SK-N-SH (cell line): ENCODE data around the gene JMJD8. TPM values are rescaled to one million over a fixed set of nuclear protein-coding genes. Genes with fewer than 3 reads are reported as not detected.

Experiments
- CTCF ChIA-PET: fragments of 300-600, 350-600 bp; formaldehyde crosslinking; extraction: SDS; loops from one replicate; lab custom pipeline; 2021; lab: Yijun Ruan, JAX
- POLR2A ChIA-PET: fragments of 350-600 bp; sonication (Branson Sonifier 250); formaldehyde crosslinking; extraction: SDS; loops from one replicate; lab custom pipeline; 2020; ENCODE audit warnings: antibody characterized with exemption, inconsistent platforms; lab: Yijun Ruan, JAX
- DNase-seq: peaks from one replicate; pipeline ENCODE4 v3.0.0; 2012
- H2AFZ ChIP-seq: fragments of 200-600 bp; sonication (generic); 2 replicates; pipeline ENCODE4 v1.8.1; 2016; ENCODE audit warnings: antibody characterized with exemption, mild to moderate bottlenecking, low read depth
- H3F3A ChIP-seq: fragments of 200-600 bp; sonication (generic); replicated peaks from 2 replicates; pipeline ENCODE3; 2016; ENCODE audit warnings: antibody characterized with exemption, mild to moderate bottlenecking; ENCODE audit not compliant: insufficient read depth
- H3K27ac ChIP-seq, 2 experiments: fragments of 200-500 bp in 1 of 2; fragments of 200-600 bp in 1 of 2; sonication (Bioruptor generic) in 1 of 2; sonication (generic), shearing (Covaris generic) in 1 of 2; 2 replicates each; pipeline versions ENCODE4 v1.5.1 to v1.6.1; 2014 to 2016; ENCODE audit warnings: low read depth in 2 of 2, inconsistent platforms in 1 of 2, low read length in 1 of 2, mild to moderate bottlenecking in 1 of 2, mixed read lengths in 1 of 2
- H3K27me3 ChIP-seq: fragments of 200-600 bp; sonication (generic), shearing (Covaris generic); 2 replicates; pipeline ENCODE4 v1.6.1; 2016; ENCODE audit warnings: mixed run types; ENCODE audit not compliant: insufficient read depth
- H3K36me3 ChIP-seq, 2 experiments: fragments of 200-500 bp in 1 of 2; fragments of 200-600 bp in 1 of 2; sonication (Bioruptor generic) in 1 of 2; sonication (generic) in 1 of 2; replicated peaks in 1 of 2; 2 replicates each; pipeline versions ENCODE3 to v1.5.1; 2014 to 2016; ENCODE audit warnings: low read length in 1 of 2, mild to moderate bottlenecking in 1 of 2; ENCODE audit not compliant: insufficient read depth in 2 of 2, control insufficient read depth in 1 of 2
- H3K4me1 ChIP-seq, 2 experiments: fragments of 200-500 bp in 1 of 2; fragments of 200-600 bp in 1 of 2; sonication (Bioruptor generic) in 1 of 2; sonication (generic), shearing (Covaris generic) in 1 of 2; 2 replicates each; pipeline versions ENCODE4 v1.5.1 to v1.6.1; 2014 to 2016; ENCODE audit warnings: low read depth in 1 of 2, low read length in 1 of 2, mixed run types in 1 of 2; ENCODE audit not compliant: insufficient read depth in 2 of 2, control insufficient read depth in 1 of 2
- H3K4me2 ChIP-seq: fragments of 200-600 bp; sonication (generic), shearing (Covaris generic); 2 replicates; pipeline ENCODE4 v1.6.1; 2017; ENCODE audit warnings: mixed run types
- H3K4me3 ChIP-seq, 2 experiments: fragments of 200-500 bp in 1 of 2; fragments of 200-600 bp in 1 of 2; sonication (Bioruptor generic) in 1 of 2; sonication (generic), shearing (Covaris generic) in 1 of 2; 2 replicates each; pipeline versions ENCODE4 v1.5.1 to v1.8.1; 2014 to 2016; ENCODE audit warnings: low read depth in 2 of 2, inconsistent platforms in 1 of 2, low read length in 1 of 2, mild to moderate bottlenecking in 1 of 2, mixed read lengths in 1 of 2, moderate library complexity in 1 of 2
- H3K79me2 ChIP-seq: fragments of 200-600 bp; sonication (generic); 2 replicates; pipeline ENCODE4 v1.8.1; 2017; ENCODE audit warnings: mild to moderate bottlenecking; ENCODE audit not compliant: insufficient read depth
- H3K9ac ChIP-seq: fragments of 200-600 bp; sonication (generic); 2 replicates; pipeline ENCODE4 v1.6.1; 2017; ENCODE audit warnings: mixed run types
- H3K9me2 ChIP-seq: fragments of 200-600 bp; sonication (generic); 2 replicates; pipeline ENCODE4 v1.6.1; 2017; ENCODE audit warnings: mixed run types
- H3K9me3 ChIP-seq: fragments of 200-600 bp; sonication (generic); 2 replicates; pipeline ENCODE4 v1.6.1; 2017; ENCODE audit warnings: mixed run types, mild to moderate bottlenecking, moderate library complexity
- H4K20me1 ChIP-seq: fragments of 200-600 bp; sonication (generic); 2 replicates; pipeline ENCODE4 v1.6.1; 2017; ENCODE audit warnings: mild to moderate bottlenecking, mixed run types; ENCODE audit not compliant: insufficient read depth
- EZH2phosphoT487 ChIP-seq: fragments of 200-600 bp; sonication (generic); IDR thresholded peaks from 2 replicates; pipeline ENCODE4 v1.6.1; 2017; ENCODE audit warnings: low read depth, mixed run types, mild to moderate bottlenecking, antibody characterized with exemption, moderate library complexity, borderline replicate concordance
- FOSL2 ChIP-seq: IDR thresholded peaks from 2 replicates; pipeline ENCODE4 v1.4.0; 2012; ENCODE audit warnings: low read depth, mild to moderate bottlenecking, moderate library complexity, borderline replicate concordance
- MXI1 ChIP-seq: IDR thresholded peaks from 2 replicates; pipeline ENCODE4 v1.6.1; 2012; ENCODE audit warnings: mild to moderate bottlenecking, low read depth, low read length, improper control_type of control experiment
- RAD21 ChIP-seq: IDR thresholded peaks from 2 replicates; pipeline ENCODE4 v1.6.1; 2012; ENCODE audit warnings: mild to moderate bottlenecking, low read length
- SMC3 ChIP-seq: IDR thresholded peaks from 2 replicates; pipeline ENCODE4 v1.6.1; 2012; ENCODE audit warnings: low read depth, low read length, improper control_type of control experiment
- TCF12 ChIP-seq: IDR thresholded peaks from 2 replicates; pipeline ENCODE4 v1.4.0; 2012
- TEAD4 ChIP-seq: IDR thresholded peaks from 2 replicates; pipeline ENCODE4 v1.4.0; 2012; ENCODE audit warnings: mild to moderate bottlenecking, borderline replicate concordance; ENCODE audit not compliant: insufficient read depth
- WGBS: methylation state at CpG from one replicate; pipeline ENCODE4 v1.1.6; 2017; ENCODE audit warnings: low lambda C conversion rate; 5-methylcytosine and 5-hydroxymethylcytosine counted together
- polyA plus RNA-seq, 3 experiments: library from polyadenylated mRNA; depleted of rRNA; stranded (reverse); fragments of >200 nt; gene quantifications; 2 replicates each; pipeline ENCODE4 v1.2.3, GENCODE V29; 2012
- TF ChIP-seq, protein P1 (sequence below): IDR thresholded peaks from 2 replicates; pipeline ENCODE4 v1.6.1; 2012; ENCODE audit warnings: mild to moderate bottlenecking, low read depth, low read length, moderate library complexity

JMJD8 gene
- polyA plus RNA-seq, 1 of the 3 experiments (the other 2 are of a cell fraction): 67.0 TPM

DNA sequence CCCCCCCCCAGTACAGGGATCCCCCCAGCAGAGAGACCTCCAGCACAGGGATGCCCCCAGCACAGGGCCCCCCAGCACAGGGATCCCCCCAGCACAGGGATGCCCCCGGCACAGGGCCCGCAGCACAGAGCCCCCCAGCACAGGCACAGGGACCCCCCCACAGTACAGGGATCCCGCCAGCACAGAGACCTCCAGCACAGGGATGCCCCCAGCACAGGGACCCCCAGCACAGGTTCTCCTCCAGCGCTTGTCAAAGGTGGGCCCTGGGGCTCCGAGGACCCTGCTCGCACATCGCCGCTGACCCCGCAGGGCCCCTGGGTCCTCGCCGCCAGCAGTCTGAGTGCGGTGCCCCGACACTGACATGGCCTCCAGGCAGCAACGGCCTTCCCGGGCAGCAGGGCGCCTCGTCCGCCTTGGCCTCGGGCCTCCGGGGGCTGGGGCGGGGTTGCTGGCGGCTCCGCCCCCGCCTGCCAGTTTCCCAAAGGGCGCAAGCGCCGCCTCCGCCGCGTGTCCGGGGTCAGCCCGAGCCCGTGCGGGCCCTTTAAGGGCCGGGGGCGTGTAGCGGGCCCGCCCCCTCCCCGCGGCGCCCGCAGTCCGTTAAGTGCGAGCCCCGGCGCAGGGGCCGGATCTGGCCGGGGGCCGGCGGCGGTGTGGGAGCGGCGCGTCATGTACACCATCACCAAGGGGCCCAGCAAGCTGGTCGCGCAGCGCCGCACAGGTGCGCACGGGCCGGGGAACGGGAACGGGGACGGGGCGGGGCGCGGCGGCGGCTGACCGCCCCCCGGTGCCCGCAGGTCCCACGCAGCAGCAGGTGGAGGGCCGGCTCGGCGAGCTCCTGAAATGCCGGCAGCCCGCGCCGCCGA lies 42.6 kb downstream of the JMJD8 start, which contains the start of gene MCRIP2 (continued):
- TF ChIP-seq TCF12 (no peak), TEAD4 (no peak), MXI1 (peak; percentile 64), FOSL2 (no peak), EZH2phosphoT487 (no peak), RAD21 (no peak), SMC3 (no peak)
- TF ChIP-seq, protein P1, sequence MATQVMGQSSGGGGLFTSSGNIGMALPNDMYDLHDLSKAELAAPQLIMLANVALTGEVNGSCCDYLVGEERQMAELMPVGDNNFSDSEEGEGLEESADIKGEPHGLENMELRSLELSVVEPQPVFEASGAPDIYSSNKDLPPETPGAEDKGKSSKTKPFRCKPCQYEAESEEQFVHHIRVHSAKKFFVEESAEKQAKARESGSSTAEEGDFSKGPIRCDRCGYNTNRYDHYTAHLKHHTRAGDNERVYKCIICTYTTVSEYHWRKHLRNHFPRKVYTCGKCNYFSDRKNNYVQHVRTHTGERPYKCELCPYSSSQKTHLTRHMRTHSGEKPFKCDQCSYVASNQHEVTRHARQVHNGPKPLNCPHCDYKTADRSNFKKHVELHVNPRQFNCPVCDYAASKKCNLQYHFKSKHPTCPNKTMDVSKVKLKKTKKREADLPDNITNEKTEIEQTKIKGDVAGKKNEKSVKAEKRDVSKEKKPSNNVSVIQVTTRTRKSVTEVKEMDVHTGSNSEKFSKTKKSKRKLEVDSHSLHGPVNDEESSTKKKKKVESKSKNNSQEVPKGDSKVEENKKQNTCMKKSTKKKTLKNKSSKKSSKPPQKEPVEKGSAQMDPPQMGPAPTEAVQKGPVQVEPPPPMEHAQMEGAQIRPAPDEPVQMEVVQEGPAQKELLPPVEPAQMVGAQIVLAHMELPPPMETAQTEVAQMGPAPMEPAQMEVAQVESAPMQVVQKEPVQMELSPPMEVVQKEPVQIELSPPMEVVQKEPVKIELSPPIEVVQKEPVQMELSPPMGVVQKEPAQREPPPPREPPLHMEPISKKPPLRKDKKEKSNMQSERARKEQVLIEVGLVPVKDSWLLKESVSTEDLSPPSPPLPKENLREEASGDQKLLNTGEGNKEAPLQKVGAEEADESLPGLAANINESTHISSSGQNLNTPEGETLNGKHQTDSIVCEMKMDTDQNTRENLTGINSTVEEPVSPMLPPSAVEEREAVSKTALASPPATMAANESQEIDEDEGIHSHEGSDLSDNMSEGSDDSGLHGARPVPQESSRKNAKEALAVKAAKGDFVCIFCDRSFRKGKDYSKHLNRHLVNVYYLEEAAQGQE: no peak

DNA sequence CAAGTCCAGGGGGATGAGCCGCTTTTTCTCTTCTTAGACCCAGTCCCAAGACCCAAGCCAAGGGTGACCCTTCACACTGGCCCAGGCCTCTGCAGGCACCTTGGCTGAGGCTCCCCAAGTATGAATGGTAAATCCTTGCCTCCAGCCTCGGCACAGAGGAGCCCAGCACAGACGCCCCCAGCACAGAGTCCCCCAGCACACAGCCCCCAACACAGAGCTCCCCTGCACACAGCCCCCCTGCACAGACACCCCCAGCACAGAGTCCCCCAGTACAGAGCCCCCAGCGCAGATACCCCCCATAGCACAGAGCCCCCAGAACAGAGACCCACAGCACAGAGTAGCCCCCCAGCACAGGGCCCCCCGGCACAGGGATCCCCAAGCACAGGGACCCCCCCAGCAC lies 43.5 kb downstream of the JMJD8 start:
- Histone ChIP-seq H3K27ac (no peak overlapping the region; a peak in 1 of 4 replicates), H3F3A (peaks cover 13% of the 10 kb centered on the region), H3K4me2 (peak overlapping the region; percentile 86), H3K9me2 (no peaks in the 10 kb centered on the region), H2AFZ (no peak overlapping the region), H3K9ac (peak overlapping the region; percentile 83; the same call in 1 of the 2 replicates), H3K36me3 (no peaks in the 10 kb centered on the region), H4K20me1 (no peaks in the 10 kb centered on the region; the same call in 1 of the 2 replicates), H3K4me1 (peaks cover 6 to 32% of the 10 kb centered on the region in 2 experiments; a peak in 2 of 4 replicates), H3K4me3 (peak overlapping the region in 1 of 2 experiments; percentile 76; a peak in 1 of 4 replicates), H3K27me3 (no peaks in the 10 kb centered on the region), H3K9me3 (no peaks in the 10 kb centered on the region), H3K79me2 (peaks cover 15% of the 10 kb centered on the region; the same call in 1 of the 2 replicates)
- POLR2A ChIA-PET: no interaction called here
- CTCF ChIA-PET: no interaction called here
- no peak for DNase-seq
- TF ChIP-seq, protein P1: no peak
- TF ChIP-seq, all 33 proteins: peak for 0
- 100% methylated on average over 3 of the region's 5 CpGs for WGBS
